Keratinocyte (primary cell): ENCODE data around the gene RAB43.

Experiments
- CTCF ChIP-seq, 3 experiments: IDR thresholded peaks in 1 of 3; conservative IDR thresholded peaks in 1 of 3; optimal IDR thresholded peaks in 1 of 3; 2 replicates in 2 of 3; 3 replicates in 1 of 3; pipeline versions ENCODE3 to v1.5.1; 2011; ENCODE audit warnings: low read length in 3 of 3, mild to moderate bottlenecking in 3 of 3, moderate library complexity in 2 of 3, control low read depth in 1 of 3, inconsistent platforms in 1 of 3; ENCODE audit not compliant: insufficient read depth in 2 of 3; ENCODE audit errors: extremely low read depth in 1 of 3
- EZH2 ChIP-seq: IDR thresholded peaks from one replicate; pipeline ENCODE4 v1.6.1; 2012; ENCODE audit warnings: inconsistent platforms, mild to moderate bottlenecking, low read length, moderate library complexity

- TF ChIP-seq EZH2 = no peak
- no peak for TF ChIP-seq CTCF (optimal IDR thresholded peaks at IDR 0.05 in 1 of 3, IDR thresholded peaks at IDR 0.05 in 1 of 3, conservative IDR thresholded peaks at IDR 0.05 in 1 of 3; ENCODE audit: extremely low read depth in 1 of 3, insufficient read depth in 2 of 3, low read length in 3 of 3)
Measured at GRCh38 chr3:129040039-129040336, 81.6 kb downstream of the RAB43 start.
